ENCODE data around the gene MANSC1.
"Not testable (repeated sequence)": the region's sequence is repeated elsewhere in the genome, so short reads cannot be mapped to it uniquely, and the experiment has no call there.

Gene MANSC1

GRCh38 chr12:12353807-12354206, 3.8 kb upstream of the MANSC1 start:
- TF ChIP-seq CTCF (conservative IDR thresholded peaks at IDR 0.05; ENCODE audit: low read depth, low read length) = no peak
- peaks cover 10% of the 10 kb centered on the region for H3K4me1 ChIP-seq (ENCODE audit: low read depth, poor library complexity, severe bottlenecking)
- no peaks in the 10 kb centered on the region for H3K27me3 ChIP-seq (ENCODE audit: insufficient read depth, low read depth)
- no peak overlapping the region for H3K27ac ChIP-seq
- H3K36me3 ChIP-seq (ENCODE audit: insufficient read depth) = no peaks in the 10 kb centered on the region
- H2AFZ ChIP-seq (ENCODE audit: low read depth) = no peak overlapping the region
- H4K20me1 ChIP-seq (ENCODE audit: insufficient read depth) = no peaks in the 10 kb centered on the region
- no peak overlapping the region for H3K4me3 ChIP-seq (IDR thresholded peaks at IDR 0.05; ENCODE audit: insufficient read depth, low read depth, low read length)
- peaks cover 14% of the 10 kb centered on the region for H3K79me2 ChIP-seq (ENCODE audit: insufficient read depth, low read depth)
- no peak overlapping the region for H3K4me2 ChIP-seq
- no peak overlapping the region for H3K9ac ChIP-seq

GRCh38 chr12:12353276-12353675, 3.2 kb upstream of the MANSC1 start:
- peaks cover 8% of the 10 kb centered on the region for H3K79me2 ChIP-seq (ENCODE audit: insufficient read depth, low read depth)
- H3K36me3 ChIP-seq (ENCODE audit: insufficient read depth) = no peaks in the 10 kb centered on the region
- H4K20me1 ChIP-seq (ENCODE audit: insufficient read depth) = no peaks in the 10 kb centered on the region
- no peak overlapping the region for H3K4me3 ChIP-seq (IDR thresholded peaks at IDR 0.05; ENCODE audit: insufficient read depth, low read depth, low read length)
- no peak overlapping the region for H2AFZ ChIP-seq (ENCODE audit: low read depth)
- TF ChIP-seq CTCF (conservative IDR thresholded peaks at IDR 0.05; ENCODE audit: low read depth, low read length) = no peak
- H3K9ac ChIP-seq = no peak overlapping the region
- H3K4me2 ChIP-seq = no peak overlapping the region
- H3K27ac ChIP-seq = no peak overlapping the region
- H3K4me1 ChIP-seq (ENCODE audit: low read depth, poor library complexity, severe bottlenecking) = peaks cover 6% of the 10 kb centered on the region
- H3K27me3 ChIP-seq (ENCODE audit: insufficient read depth, low read depth) = no peaks in the 10 kb centered on the region

GRCh38 chr12:12351468-12352185, 1.6 kb upstream of the MANSC1 start:
- not testable (repeated sequence) for H3K4me1 ChIP-seq (ENCODE audit: low read depth, poor library complexity, severe bottlenecking); H3K4me3 ChIP-seq (IDR thresholded peaks at IDR 0.05; ENCODE audit: insufficient read depth, low read depth, low read length); H3K9ac ChIP-seq; H3K27ac ChIP-seq; H3K36me3 ChIP-seq (ENCODE audit: insufficient read depth); H3K4me2 ChIP-seq; H2AFZ ChIP-seq (ENCODE audit: low read depth); H3K27me3 ChIP-seq (ENCODE audit: insufficient read depth, low read depth); H4K20me1 ChIP-seq (ENCODE audit: insufficient read depth); H3K79me2 ChIP-seq (ENCODE audit: insufficient read depth, low read depth)

GRCh38 chr12:12350868-12351463, 924 bp upstream of the MANSC1 start:
- TF ChIP-seq CTCF (conservative IDR thresholded peaks at IDR 0.05; ENCODE audit: low read depth, low read length) = no peak
- Histone ChIP-seq H3K27ac (no peak overlapping the region), H3K36me3 (ENCODE audit: insufficient read depth) (no peaks in the 10 kb centered on the region), H3K4me2 (no peak overlapping the region), H3K4me1 (ENCODE audit: low read depth, poor library complexity, severe bottlenecking) (no peaks in the 10 kb centered on the region), H3K9ac (no peak overlapping the region), H4K20me1 (ENCODE audit: insufficient read depth) (no peaks in the 10 kb centered on the region), H3K4me3 (IDR thresholded peaks at IDR 0.05; ENCODE audit: insufficient read depth, low read depth, low read length) (no peak overlapping the region), H3K27me3 (ENCODE audit: insufficient read depth, low read depth) (no peaks in the 10 kb centered on the region), H3K79me2 (ENCODE audit: insufficient read depth, low read depth) (no peaks in the 10 kb centered on the region), H2AFZ (ENCODE audit: low read depth) (no peak overlapping the region)

- Histone ChIP-seq H2AFZ (ENCODE audit: low read depth) (no peak overlapping the region), H3K9ac (no peak overlapping the region), H4K20me1 (ENCODE audit: insufficient read depth) (no peaks in the 10 kb centered on the region), H3K36me3 (ENCODE audit: insufficient read depth) (no peaks in the 10 kb centered on the region), H3K27me3 (ENCODE audit: insufficient read depth, low read depth) (no peaks in the 10 kb centered on the region), H3K4me1 (ENCODE audit: low read depth, poor library complexity, severe bottlenecking) (no peaks in the 10 kb centered on the region), H3K4me2 (no peak overlapping the region), H3K4me3 (IDR thresholded peaks at IDR 0.05; ENCODE audit: insufficient read depth, low read depth, low read length) (no peak overlapping the region), H3K79me2 (ENCODE audit: insufficient read depth, low read depth) (no peaks in the 10 kb centered on the region), H3K27ac (no peak overlapping the region)
- no peak for TF ChIP-seq CTCF (conservative IDR thresholded peaks at IDR 0.05; ENCODE audit: low read depth, low read length)
These were observed 11.4 kb downstream of the MANSC1 start for GRCh38 chr12:12338527-12339168.

Data from KMS-11 (cell line).